Neuronal stem cell (in vitro differentiated cells): ENCODE measurements around the gene FAM219A.

Source experiments
- DNase-seq: peaks from one replicate; pipeline ENCODE4 v3.0.0-alpha.2; 2013; ENCODE audit warnings: low spot score
- H2AFZ ChIP-seq: one replicate; pipeline ENCODE4 v1.6.1; 2013; ENCODE audit warnings: mild to moderate bottlenecking, low read length, inconsistent platforms
- H2AK5ac ChIP-seq: 2 replicates; pipeline ENCODE4 v1.6.1; 2013; ENCODE audit warnings: low read depth, mild to moderate bottlenecking, inconsistent platforms, low read length, moderate library complexity, mixed read lengths
- H2BK120ac ChIP-seq: 2 replicates; pipeline ENCODE4 v1.6.1; 2013; ENCODE audit warnings: low read depth, mild to moderate bottlenecking, inconsistent platforms, low read length, moderate library complexity, mixed read lengths
- H2BK12ac ChIP-seq: one replicate; pipeline ENCODE4 v1.6.1; 2013; ENCODE audit warnings: low read length, inconsistent platforms
- H2BK15ac ChIP-seq: 2 replicates; pipeline ENCODE4 v1.6.1; 2013; ENCODE audit warnings: mild to moderate bottlenecking, low read length, inconsistent platforms, mixed read lengths
- H2BK5ac ChIP-seq: one replicate; pipeline ENCODE4 v1.6.1; 2013; ENCODE audit warnings: inconsistent platforms, mild to moderate bottlenecking, low read length, moderate library complexity
- H3K14ac ChIP-seq: one replicate; pipeline ENCODE4 v1.6.1; 2013; ENCODE audit warnings: low read length, inconsistent platforms
- H3K18ac ChIP-seq: 2 replicates; pipeline ENCODE4 v1.6.1; 2013; ENCODE audit warnings: low read length, inconsistent platforms
- H3K23ac ChIP-seq: 2 replicates; pipeline ENCODE4 v1.6.1; 2013; ENCODE audit warnings: low read depth, mild to moderate bottlenecking, mixed read lengths, low read length, inconsistent platforms; ENCODE audit not compliant: poor library complexity
- H3K27ac ChIP-seq: replicated peaks from 3 replicates; pipeline ENCODE4 v1.5.1; 2013; ENCODE audit warnings: low read length, inconsistent platforms
- H3K27me3 ChIP-seq, 3 experiments: 2 replicates each; pipeline ENCODE4 v1.6.1; 2013; ENCODE audit warnings: low read length in 3 of 3, mild to moderate bottlenecking in 2 of 3, inconsistent platforms in 1 of 3, low read depth in 1 of 3, mixed read lengths in 1 of 3, moderate library complexity in 1 of 3; ENCODE audit not compliant: control insufficient read depth in 3 of 3, insufficient read depth in 3 of 3
- H3K36me3 ChIP-seq, 2 donors: replicated peaks in 1 of 2; 2 replicates each; pipeline ENCODE4 v1.6.1; 2013; ENCODE audit warnings: low read length in 2 of 2; ENCODE audit not compliant: control insufficient read depth in 2 of 2, insufficient read depth in 2 of 2
- H3K4ac ChIP-seq: 2 replicates; pipeline ENCODE4 v1.6.1; 2013; ENCODE audit warnings: inconsistent platforms, mild to moderate bottlenecking, low read length, moderate library complexity
- H3K4me1 ChIP-seq, 2 donors: 1 replicate in 1 of 2; 2 replicates in 1 of 2; pipeline ENCODE4 v1.6.1; 2013; ENCODE audit warnings: low read length in 2 of 2, low read depth in 1 of 2; ENCODE audit not compliant: control insufficient read depth in 2 of 2, insufficient read depth in 1 of 2
- H3K4me2 ChIP-seq: one replicate; pipeline ENCODE4 v1.6.1; 2013; ENCODE audit warnings: mild to moderate bottlenecking, low read length, inconsistent platforms; ENCODE audit not compliant: insufficient read depth, poor library complexity, severe bottlenecking
- H3K4me3 ChIP-seq, 2 donors: 2 replicates each; pipeline ENCODE4 v1.5.1; 2013; ENCODE audit warnings: low read length in 2 of 2, mild to moderate bottlenecking in 2 of 2, inconsistent platforms in 1 of 2, moderate library complexity in 1 of 2
- H3K79me1 ChIP-seq: one replicate; pipeline ENCODE4 v1.6.1; 2013; ENCODE audit warnings: low read depth, mild to moderate bottlenecking, inconsistent platforms, low read length, moderate library complexity
- H3K9ac ChIP-seq: one replicate; pipeline ENCODE4 v1.6.1; 2013; ENCODE audit warnings: mild to moderate bottlenecking, low read depth, low read length, inconsistent platforms; ENCODE audit not compliant: poor library complexity
- H3K9me3 ChIP-seq, 2 donors: replicated peaks in 1 of 2; 2 replicates each; pipeline versions ENCODE3 to v1.6.1; 2013; ENCODE audit warnings: low read length in 2 of 2, mild to moderate bottlenecking in 2 of 2, inconsistent platforms in 1 of 2, low read depth in 1 of 2, mixed read lengths in 1 of 2, moderate library complexity in 1 of 2; ENCODE audit not compliant: control insufficient read depth in 2 of 2, insufficient read depth in 1 of 2
- H4K8ac ChIP-seq: one replicate; pipeline ENCODE4 v1.6.1; 2013; ENCODE audit warnings: low read depth, mild to moderate bottlenecking, inconsistent platforms, low read length, moderate library complexity
- H4K91ac ChIP-seq: one replicate; pipeline ENCODE4 v1.6.1; 2013; ENCODE audit warnings: low read length, low read depth, mild to moderate bottlenecking, inconsistent platforms; ENCODE audit not compliant: poor library complexity
- WGBS, 2 donors: extraction: QIAGEN DNeasy Blood & Tissue Kit; methylation state at CpG; one replicate each; pipeline ENCODE4 v1.1.7; 2013; ENCODE audit warnings: missing lambda C conversion rate in 2 of 2, mixed read lengths in 1 of 2; ENCODE audit not compliant: insufficient read length in 2 of 2, insufficient replicate concordance in 1 of 2; ENCODE audit errors: extremely low coverage in 2 of 2; 5-methylcytosine and 5-hydroxymethylcytosine counted together

Gene FAM219A

DNA sequence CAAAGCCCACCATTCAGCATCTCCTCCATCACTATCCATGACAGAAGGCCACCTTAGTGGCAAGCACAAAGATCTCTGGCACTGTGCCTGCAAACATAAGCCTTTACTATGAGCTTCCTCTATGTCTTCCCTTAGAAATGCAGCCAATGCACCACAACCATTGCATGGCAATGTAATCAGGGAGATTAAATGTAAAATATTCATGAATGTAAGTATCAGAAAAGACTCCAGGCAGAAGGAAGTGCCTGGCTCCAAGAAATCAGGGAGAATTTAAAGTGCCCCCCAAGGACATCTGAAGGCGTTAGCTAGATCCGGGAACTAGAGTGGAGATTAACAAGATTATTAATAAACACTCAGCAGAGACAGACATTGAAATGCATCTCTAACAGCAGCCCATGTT is 49.2 kb downstream of the FAM219A start:
- Histone ChIP-seq H2AFZ (no peak overlapping the region), H2BK15ac (no peak overlapping the region), H2BK5ac (no peak overlapping the region), H2BK120ac (no peak overlapping the region), H3K4ac (no peak overlapping the region), H3K36me3 (peaks cover 0 to 11% of the 10 kb centered on the region in 2 donors), H2AK5ac (no peak overlapping the region), H4K8ac (no peak overlapping the region), H3K27ac (no peak overlapping the region), H2BK12ac (no peak overlapping the region), H4K91ac (no peak overlapping the region), H3K14ac (no peak overlapping the region), H3K9me3 (no peaks in the 10 kb centered on the region), H3K4me3 (no peak overlapping the region), H3K9ac (no peak overlapping the region), H3K23ac (no peak overlapping the region), H3K4me1 (no peaks in the 10 kb centered on the region), H3K79me1 (no peaks in the 10 kb centered on the region), H3K27me3 (no peaks in the 10 kb centered on the region), H3K18ac (no peak overlapping the region), H3K4me2 (no peak overlapping the region)
- WGBS, 2 donors, result no CpG with 5 or more reads among the region's 2 CpGs
- no peak for DNase-seq

DNA sequence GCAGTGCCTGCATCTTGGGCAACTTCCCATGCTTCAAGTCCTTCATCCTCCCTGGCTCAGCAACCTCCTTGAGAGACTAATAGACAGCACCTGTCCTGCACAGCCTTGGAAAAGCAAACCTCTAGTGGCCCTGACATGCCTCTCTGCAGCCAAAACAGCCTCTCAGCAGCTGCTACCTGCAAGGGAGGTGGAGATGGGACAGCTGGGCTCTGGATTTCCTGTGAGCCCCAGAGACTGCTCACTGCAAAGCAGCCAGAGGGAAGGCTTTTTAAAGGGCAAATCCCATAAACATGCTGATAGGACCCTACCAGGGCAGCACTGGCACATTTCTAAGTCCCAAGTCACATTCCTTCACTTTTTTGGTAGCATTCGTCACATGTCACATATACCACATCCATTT is 50.2 kb downstream of the FAM219A start:
- no peak overlapping the region for H2AK5ac ChIP-seq

GRCh38 chr9:34406219-34406618 is 52.2 kb downstream of the FAM219A start:
- Histone ChIP-seq H2BK120ac (no peak overlapping the region), H3K4me1 (no peaks in the 10 kb centered on the region), H3K79me1 (no peaks in the 10 kb centered on the region), H2AFZ (no peak overlapping the region), H4K8ac (no peak overlapping the region), H2BK5ac (no peak overlapping the region), H3K4me2 (no peak overlapping the region), H3K9me3 (no peaks in the 10 kb centered on the region), H2AK5ac (no peak overlapping the region), H3K23ac (no peak overlapping the region), H3K4ac (no peak overlapping the region), H3K4me3 (no peak overlapping the region), H2BK12ac (no peak overlapping the region), H2BK15ac (no peak overlapping the region), H3K36me3 (peaks cover 1 to 38% of the 10 kb centered on the region in 2 donors), H3K27ac (no peak overlapping the region), H4K91ac (no peak overlapping the region), H3K9ac (no peak overlapping the region), H3K18ac (no peak overlapping the region), H3K14ac (no peak overlapping the region), H3K27me3 (no peaks in the 10 kb centered on the region)
- WGBS, 2 donors, result no CpG with 5 or more reads among the region's 1 CpG
- no peak for DNase-seq

More for the DNA sequence above, 50.2 kb downstream of the FAM219A start:
- Histone ChIP-seq H2BK120ac (no peak overlapping the region), H3K4ac (no peak overlapping the region), H3K23ac (no peak overlapping the region), H3K18ac (no peak overlapping the region), H3K36me3 (peaks cover 1 to 19% of the 10 kb centered on the region in 2 donors), H3K79me1 (no peaks in the 10 kb centered on the region), H3K4me3 (no peak overlapping the region), H3K14ac (no peak overlapping the region), H2BK15ac (no peak overlapping the region), H4K8ac (no peak overlapping the region), H4K91ac (no peak overlapping the region), H3K27ac (no peak overlapping the region), H3K4me1 (no peaks in the 10 kb centered on the region), H3K4me2 (no peak overlapping the region), H2BK12ac (no peak overlapping the region), H2AFZ (no peak overlapping the region), H3K9me3 (no peaks in the 10 kb centered on the region), H3K27me3 (no peaks in the 10 kb centered on the region), H2BK5ac (no peak overlapping the region), H3K9ac (no peak overlapping the region)
- no CpG with 5 or more reads among the region's 1 CpG for WGBS, 2 donors
- DNase-seq, result no peak

DNA sequence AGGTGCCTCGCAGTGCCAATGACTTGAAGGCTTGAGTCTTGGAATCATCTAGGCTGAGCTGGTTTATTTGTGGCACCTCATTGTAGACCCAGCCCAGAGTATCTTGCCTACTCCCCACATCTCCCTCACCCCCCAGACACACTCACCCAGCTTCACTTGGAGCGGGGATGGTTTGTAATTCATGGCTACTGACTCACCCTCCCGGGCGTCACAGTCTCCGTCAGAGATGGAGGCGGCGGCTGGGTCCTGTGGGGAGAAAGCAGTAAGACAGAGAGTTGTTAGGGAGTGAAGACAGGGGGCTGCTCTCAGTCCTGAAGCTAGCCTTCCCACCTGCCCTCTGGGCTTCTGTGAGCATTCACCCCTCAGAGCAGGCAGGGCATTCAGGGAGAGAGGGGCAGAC is 52.7 kb downstream of the FAM219A start:
- Histone ChIP-seq H3K27ac (no peak overlapping the region), H3K14ac (no peak overlapping the region), H3K36me3 (peaks cover 1 to 43% of the 10 kb centered on the region in 2 donors), H4K8ac (no peak overlapping the region), H3K4ac (no peak overlapping the region), H2BK15ac (no peak overlapping the region), H2AK5ac (no peak overlapping the region), H3K4me1 (no peaks in the 10 kb centered on the region), H3K18ac (no peak overlapping the region), H4K91ac (no peak overlapping the region), H3K23ac (no peak overlapping the region), H2BK120ac (no peak overlapping the region), H3K4me2 (no peak overlapping the region), H2AFZ (no peak overlapping the region), H3K9me3 (no peaks in the 10 kb centered on the region), H2BK12ac (no peak overlapping the region), H3K4me3 (no peak overlapping the region), H3K27me3 (no peaks in the 10 kb centered on the region), H2BK5ac (no peak overlapping the region), H3K79me1 (no peaks in the 10 kb centered on the region), H3K9ac (no peak overlapping the region)
- no peak for DNase-seq
- WGBS, 2 donors, result no CpG with 5 or more reads among the region's 7 CpGs
